ENCODE data around the gene MYO16.
"Not testable (repeated sequence)": the region's sequence is repeated elsewhere in the genome, so short reads cannot be mapped to it uniquely, and the experiment has no call there.

Gene MYO16

DNA sequence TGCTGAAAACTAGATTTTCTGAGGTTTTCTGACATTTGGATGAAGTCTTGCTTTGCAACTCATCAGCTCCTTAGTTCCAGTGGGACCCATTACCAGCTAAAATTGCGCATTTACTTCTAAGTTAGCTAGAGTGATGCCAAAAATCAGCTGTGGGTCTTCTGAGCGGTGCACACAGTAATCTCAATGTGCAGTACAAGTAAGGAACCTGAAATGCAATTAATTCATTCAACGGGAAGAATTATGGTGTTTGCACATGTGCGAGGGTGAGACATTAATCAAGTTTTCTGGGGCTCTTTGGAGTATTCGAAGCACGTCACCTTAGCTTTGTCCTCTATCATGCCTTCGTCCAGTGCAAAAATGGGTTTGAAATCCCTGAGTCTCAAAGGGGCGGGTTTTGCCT, 146.2 kb downstream of the MYO16 start:
- no peak for DNase-seq (ENCODE audit: low read depth)
- H3K4me3 ChIP-seq (ENCODE audit: low read depth, low read length), result no peak overlapping the region
- TF ChIP-seq, protein P1, sequence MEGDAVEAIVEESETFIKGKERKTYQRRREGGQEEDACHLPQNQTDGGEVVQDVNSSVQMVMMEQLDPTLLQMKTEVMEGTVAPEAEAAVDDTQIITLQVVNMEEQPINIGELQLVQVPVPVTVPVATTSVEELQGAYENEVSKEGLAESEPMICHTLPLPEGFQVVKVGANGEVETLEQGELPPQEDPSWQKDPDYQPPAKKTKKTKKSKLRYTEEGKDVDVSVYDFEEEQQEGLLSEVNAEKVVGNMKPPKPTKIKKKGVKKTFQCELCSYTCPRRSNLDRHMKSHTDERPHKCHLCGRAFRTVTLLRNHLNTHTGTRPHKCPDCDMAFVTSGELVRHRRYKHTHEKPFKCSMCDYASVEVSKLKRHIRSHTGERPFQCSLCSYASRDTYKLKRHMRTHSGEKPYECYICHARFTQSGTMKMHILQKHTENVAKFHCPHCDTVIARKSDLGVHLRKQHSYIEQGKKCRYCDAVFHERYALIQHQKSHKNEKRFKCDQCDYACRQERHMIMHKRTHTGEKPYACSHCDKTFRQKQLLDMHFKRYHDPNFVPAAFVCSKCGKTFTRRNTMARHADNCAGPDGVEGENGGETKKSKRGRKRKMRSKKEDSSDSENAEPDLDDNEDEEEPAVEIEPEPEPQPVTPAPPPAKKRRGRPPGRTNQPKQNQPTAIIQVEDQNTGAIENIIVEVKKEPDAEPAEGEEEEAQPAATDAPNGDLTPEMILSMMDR (IDR thresholded peaks at IDR 0.05; ENCODE audit: insufficient read depth, low read depth, low read length, missing control alignments), result no peak

- TF ChIP-seq, protein P1 (IDR thresholded peaks at IDR 0.05; ENCODE audit: insufficient read depth, low read depth, low read length, missing control alignments), result no peak
- DNase-seq (ENCODE audit: low read depth), result no peak
- H3K4me3 ChIP-seq (ENCODE audit: low read depth, low read length), result no peak overlapping the region
Measured at GRCh38 chr13:108776650-108777049, 147.2 kb downstream of the MYO16 start.

DNA sequence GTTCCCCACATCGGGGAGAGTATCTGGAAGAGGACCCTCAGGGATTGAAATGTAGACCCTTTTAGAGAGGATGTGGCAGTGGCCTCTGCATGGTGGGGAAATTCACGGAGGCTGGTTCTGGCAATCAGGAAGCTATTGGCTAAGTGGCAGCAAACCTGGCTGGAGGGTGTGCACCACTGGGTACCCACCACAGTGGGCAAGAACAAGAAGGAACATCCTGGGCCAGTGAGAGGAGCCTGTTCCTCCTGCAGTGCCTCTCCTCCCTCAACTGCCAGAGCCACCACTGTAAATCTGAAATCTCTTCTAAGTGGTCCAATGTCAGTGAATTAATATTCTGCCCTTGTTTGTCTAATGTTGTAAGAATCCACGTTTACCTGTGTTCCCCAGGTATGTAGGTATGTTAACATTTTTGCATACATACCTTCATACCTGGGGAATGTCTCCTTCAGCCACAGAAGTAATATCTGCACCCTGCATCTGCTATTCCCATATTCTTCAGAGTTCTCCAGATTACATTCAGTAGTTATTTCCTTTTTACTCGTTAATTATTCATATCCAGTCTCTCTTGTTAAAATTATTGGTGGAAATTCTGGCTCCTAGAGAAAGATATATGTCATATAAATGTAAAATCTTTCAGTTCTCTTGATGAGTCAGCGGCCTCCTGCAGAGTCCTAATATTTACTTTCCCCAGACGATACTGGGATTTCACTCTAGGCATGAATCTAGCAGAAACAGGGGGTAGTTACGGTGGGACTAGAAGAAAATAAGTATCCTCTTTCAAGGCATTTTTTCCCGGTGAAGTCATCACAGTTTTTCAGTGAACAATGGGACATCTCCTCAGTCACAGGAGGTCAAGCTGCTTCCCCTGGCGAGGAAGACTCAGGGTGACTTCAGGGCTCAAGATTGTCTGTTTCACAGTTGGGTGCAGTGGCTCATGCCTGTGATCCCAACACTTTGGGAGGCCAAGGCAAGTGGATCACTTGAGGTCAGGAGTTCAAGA, 148.3 kb downstream of the MYO16 start:
- DNase-seq (ENCODE audit: low read depth), result no peak
- TF ChIP-seq, protein P1 (IDR thresholded peaks at IDR 0.05; ENCODE audit: insufficient read depth, low read depth, low read length, missing control alignments), result no peak
- no peak overlapping the region for H3K4me3 ChIP-seq (ENCODE audit: low read depth, low read length)

- TF ChIP-seq, protein P1 (IDR thresholded peaks at IDR 0.05; ENCODE audit: insufficient read depth, low read depth, low read length, missing control alignments), result no peak
- H3K4me3 ChIP-seq (ENCODE audit: low read depth, low read length), result no peak overlapping the region
Measured at GRCh38 chr13:108779308-108779707, 149.9 kb downstream of the MYO16 start.

GRCh38 chr13:108780706-108781105, 151.3 kb downstream of the MYO16 start:
- no peak overlapping the region for H3K4me3 ChIP-seq (ENCODE audit: low read depth, low read length)
- DNase-seq (ENCODE audit: low read depth), result no peak
- TF ChIP-seq, protein P1 (IDR thresholded peaks at IDR 0.05; ENCODE audit: insufficient read depth, low read depth, low read length, missing control alignments), result no peak

More at GRCh38 chr13:108779308-108779707, 149.9 kb downstream of the MYO16 start:
- DNase-seq (ENCODE audit: low read depth), result no peak

GRCh38 chr13:108781312-108781711, 151.9 kb downstream of the MYO16 start:
- no peak overlapping the region for H3K4me3 ChIP-seq (ENCODE audit: low read depth, low read length)
- no peak for DNase-seq (ENCODE audit: low read depth)
- TF ChIP-seq, protein P1 (IDR thresholded peaks at IDR 0.05; ENCODE audit: insufficient read depth, low read depth, low read length, missing control alignments), result no peak

DNA sequence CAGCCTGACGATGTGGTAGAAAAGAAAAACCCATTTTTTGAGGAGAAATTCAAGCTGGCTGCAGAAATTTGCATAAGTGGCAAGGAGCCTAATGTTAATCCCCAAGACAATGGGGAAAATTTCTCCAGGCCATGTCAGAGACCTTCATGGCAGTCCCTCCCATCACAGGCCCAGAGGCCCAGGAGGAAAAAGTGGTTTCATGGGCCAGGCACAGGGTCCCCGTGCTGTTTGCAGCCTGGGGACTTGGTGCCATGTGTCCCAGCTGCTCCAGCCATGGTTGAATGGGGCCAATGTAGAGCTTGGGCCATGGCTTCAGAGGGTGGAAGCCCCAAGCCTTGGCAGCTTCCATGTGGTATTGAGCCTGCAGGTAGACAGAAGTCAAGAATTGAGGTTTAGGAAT, 153.1 kb downstream of the MYO16 start:
- not testable (repeated sequence) for DNase-seq (ENCODE audit: low read depth); H3K4me3 ChIP-seq (ENCODE audit: low read depth, low read length)
